Ishikawa (cell line): ENCODE measurements around the gene LMAN2.

ENCODE experiments used
- CEBPB ChIP-seq: IDR thresholded peaks from 2 replicates; pipeline ENCODE4 v1.6.1; 2012
- CREB1 ChIP-seq: IDR thresholded peaks from 2 replicates; pipeline ENCODE4 v1.6.1; 2012; ENCODE audit warnings: low read depth
- EGR1 ChIP-seq: IDR thresholded peaks from 2 replicates; pipeline ENCODE4 v1.6.1; 2012
- EP300 ChIP-seq: IDR thresholded peaks from 2 replicates; pipeline ENCODE4 v1.6.1; 2012; ENCODE audit warnings: borderline replicate concordance
- FOXM1 ChIP-seq: IDR thresholded peaks from 2 replicates; pipeline ENCODE4 v1.6.1; 2012; ENCODE audit warnings: low read depth, borderline replicate concordance
- NFIC ChIP-seq: IDR thresholded peaks from 2 replicates; pipeline ENCODE4 v1.6.1; 2012
- RAD21 ChIP-seq: IDR thresholded peaks from 2 replicates; pipeline ENCODE4 v1.6.1; 2012; ENCODE audit warnings: low read depth
- REST ChIP-seq: IDR thresholded peaks from 2 replicates; pipeline ENCODE4 v1.6.1; 2012; ENCODE audit warnings: low read depth, mild to moderate bottlenecking
- TAF1 ChIP-seq: IDR thresholded peaks from 2 replicates; pipeline ENCODE4 v1.6.1; 2012; ENCODE audit warnings: low read depth, mild to moderate bottlenecking
- TCF12 ChIP-seq: IDR thresholded peaks from 2 replicates; pipeline ENCODE4 v1.6.1; 2012; ENCODE audit warnings: low read depth
- TEAD4 ChIP-seq: IDR thresholded peaks from 2 replicates; pipeline ENCODE4 v1.6.1; 2012
- USF1 ChIP-seq: IDR thresholded peaks from 2 replicates; pipeline ENCODE4 v1.6.1; 2012
- YY1 ChIP-seq: IDR thresholded peaks from 2 replicates; pipeline ENCODE4 v1.6.1; 2012; ENCODE audit warnings: low read depth
- ZBTB7A ChIP-seq: IDR thresholded peaks from 2 replicates; pipeline ENCODE4 v1.6.1; 2012; ENCODE audit warnings: low read depth
- TF ChIP-seq, protein P1 (sequence below): IDR thresholded peaks from 2 replicates; pipeline ENCODE4 v1.6.1; 2012

The LMAN2 gene

DNA sequence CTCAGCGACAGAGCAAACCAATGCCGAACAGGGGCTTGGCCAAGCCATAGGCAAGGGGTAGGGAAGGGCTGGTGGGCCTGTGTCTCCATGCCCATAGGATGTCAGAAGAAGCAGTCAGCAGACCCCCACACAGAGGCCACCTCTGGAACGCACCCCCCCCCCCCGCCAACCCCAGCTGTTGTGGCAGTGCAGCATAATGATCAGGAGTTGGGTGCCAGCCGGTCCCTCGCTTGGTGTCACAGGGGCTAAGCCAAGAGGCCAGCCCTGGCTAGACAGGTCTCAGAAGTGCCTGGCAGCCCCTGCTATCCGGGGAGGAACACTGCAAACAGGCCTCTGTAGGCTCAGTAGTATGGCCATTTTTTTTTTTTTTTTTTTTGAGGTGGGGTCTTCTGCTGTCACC lies 36.1 kb downstream of the LMAN2 start:
- TF ChIP-seq EGR1 (no peak), YY1 (no peak), TEAD4 (no peak), EP300 (no peak), RAD21 (no peak), NFIC (no peak), CREB1 (no peak), TCF12 (no peak), CEBPB (no peak), ZBTB7A (no peak), FOXM1 (no peak), USF1 (no peak), REST (no peak), TAF1 (no peak)
- TF ChIP-seq, protein P1, sequence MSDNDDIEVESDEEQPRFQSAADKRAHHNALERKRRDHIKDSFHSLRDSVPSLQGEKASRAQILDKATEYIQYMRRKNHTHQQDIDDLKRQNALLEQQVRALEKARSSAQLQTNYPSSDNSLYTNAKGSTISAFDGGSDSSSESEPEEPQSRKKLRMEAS, result no peak

DNA sequence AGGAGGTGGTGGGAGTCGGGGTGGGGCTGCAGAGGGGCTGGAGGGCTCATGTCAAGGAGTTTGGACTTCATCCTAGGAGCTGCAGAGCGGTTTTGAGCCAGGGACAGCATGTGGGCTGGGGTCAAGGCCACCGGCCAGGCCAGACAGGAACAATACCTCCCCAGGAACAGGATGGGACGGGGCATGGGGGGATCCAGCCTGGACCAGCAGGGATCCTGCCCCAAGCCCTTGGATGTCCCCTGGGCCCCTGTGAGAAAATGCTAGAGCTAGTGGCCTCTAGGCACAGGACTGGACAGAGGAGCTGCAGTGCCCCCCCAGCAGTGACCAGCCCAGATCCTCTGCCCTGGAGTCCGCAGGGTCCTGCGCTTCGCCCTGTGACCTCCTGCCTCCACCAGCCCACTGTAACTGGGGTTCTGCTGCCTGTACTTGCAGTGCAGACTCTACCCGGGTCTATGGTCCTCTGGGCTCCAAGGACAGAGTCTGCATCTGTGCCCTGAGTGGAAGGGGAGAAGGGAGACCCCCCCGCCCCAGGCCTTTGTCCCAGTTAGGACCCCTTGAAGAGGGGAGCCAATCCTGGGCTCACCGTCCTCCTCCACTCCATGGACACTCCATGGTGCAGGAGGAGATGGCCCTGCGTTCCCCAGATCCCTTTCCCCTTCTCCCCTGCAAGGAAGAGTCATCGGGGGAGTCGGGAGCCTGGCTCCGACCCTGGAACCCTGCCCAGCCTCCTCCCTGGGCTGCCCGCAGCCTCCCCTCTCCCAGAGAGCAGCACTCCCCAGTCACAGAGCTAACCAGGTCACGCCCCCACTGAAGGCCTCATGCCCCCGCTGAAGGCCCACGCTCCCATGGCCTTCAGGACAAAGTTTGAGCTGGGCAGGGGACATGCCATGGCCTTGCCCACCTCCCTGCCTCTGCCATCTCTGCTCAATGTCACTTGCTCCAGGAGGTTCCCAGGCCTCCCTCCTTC lies 36.8 kb downstream of the LMAN2 start:
- TF ChIP-seq CEBPB (no peak), TEAD4 (no peak), FOXM1 (no peak), CREB1 (no peak), TAF1 (no peak), USF1 (no peak), REST (no peak), NFIC (no peak), ZBTB7A (no peak), TCF12 (no peak), EP300 (no peak), RAD21 (no peak), EGR1 (no peak), YY1 (no peak)
- TF ChIP-seq, protein P1, result no peak

GRCh38 chr5:177313561-177314259 lies 37.8 kb downstream of the LMAN2 start:
- TF ChIP-seq ZBTB7A (no peak), NFIC (no peak), EP300 (no peak), RAD21 (no peak)
- TF ChIP-seq, protein P1, result no peak

- no peak for TF ChIP-seq ZBTB7A
- TF ChIP-seq TEAD4, result no peak
- TF ChIP-seq RAD21, result no peak
- TF ChIP-seq USF1, result no peak
- no peak for TF ChIP-seq TAF1
- no peak for TF ChIP-seq NFIC
- no peak for TF ChIP-seq EP300
These were observed 38.8 kb downstream of the LMAN2 start for GRCh38 chr5:177312649-177313181.
